WI38 (cell line): ENCODE measurements around the gene TMEFF1.

ENCODE experiments used
- H3K4me3 ChIP-seq: 2 replicates; pipeline ENCODE4 v1.5.1; 2011; ENCODE audit warnings: low read depth, mild to moderate bottlenecking, control low read depth, low read length
- TF ChIP-seq, protein P1 (sequence below): IDR thresholded peaks from 2 replicates; pipeline ENCODE4 v1.5.1; 2012; ENCODE audit warnings: low read depth, mild to moderate bottlenecking, control low read depth, low read length

Gene TMEFF1

DNA sequence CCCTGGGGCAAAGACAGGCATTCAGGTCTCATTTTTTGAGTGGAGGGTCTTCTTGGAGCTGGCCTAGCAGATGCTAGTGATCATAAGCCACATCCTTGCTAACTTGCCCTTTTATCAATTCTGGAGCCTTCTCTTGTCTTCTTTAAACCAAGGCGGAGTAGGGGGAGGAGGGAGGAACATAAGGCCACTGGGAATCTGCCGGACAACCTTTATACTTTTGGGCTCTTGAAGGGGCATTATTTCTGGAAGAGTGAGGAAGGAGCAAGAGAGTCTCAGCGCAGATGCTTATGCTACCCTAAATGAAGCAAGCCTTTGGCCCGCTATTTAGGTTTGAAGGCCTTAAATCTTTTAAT is 2.0 kb downstream of the TMEFF1 start:
- TF ChIP-seq, protein P1, sequence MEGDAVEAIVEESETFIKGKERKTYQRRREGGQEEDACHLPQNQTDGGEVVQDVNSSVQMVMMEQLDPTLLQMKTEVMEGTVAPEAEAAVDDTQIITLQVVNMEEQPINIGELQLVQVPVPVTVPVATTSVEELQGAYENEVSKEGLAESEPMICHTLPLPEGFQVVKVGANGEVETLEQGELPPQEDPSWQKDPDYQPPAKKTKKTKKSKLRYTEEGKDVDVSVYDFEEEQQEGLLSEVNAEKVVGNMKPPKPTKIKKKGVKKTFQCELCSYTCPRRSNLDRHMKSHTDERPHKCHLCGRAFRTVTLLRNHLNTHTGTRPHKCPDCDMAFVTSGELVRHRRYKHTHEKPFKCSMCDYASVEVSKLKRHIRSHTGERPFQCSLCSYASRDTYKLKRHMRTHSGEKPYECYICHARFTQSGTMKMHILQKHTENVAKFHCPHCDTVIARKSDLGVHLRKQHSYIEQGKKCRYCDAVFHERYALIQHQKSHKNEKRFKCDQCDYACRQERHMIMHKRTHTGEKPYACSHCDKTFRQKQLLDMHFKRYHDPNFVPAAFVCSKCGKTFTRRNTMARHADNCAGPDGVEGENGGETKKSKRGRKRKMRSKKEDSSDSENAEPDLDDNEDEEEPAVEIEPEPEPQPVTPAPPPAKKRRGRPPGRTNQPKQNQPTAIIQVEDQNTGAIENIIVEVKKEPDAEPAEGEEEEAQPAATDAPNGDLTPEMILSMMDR = no peak
- H3K4me3 ChIP-seq = no peak overlapping the region

DNA sequence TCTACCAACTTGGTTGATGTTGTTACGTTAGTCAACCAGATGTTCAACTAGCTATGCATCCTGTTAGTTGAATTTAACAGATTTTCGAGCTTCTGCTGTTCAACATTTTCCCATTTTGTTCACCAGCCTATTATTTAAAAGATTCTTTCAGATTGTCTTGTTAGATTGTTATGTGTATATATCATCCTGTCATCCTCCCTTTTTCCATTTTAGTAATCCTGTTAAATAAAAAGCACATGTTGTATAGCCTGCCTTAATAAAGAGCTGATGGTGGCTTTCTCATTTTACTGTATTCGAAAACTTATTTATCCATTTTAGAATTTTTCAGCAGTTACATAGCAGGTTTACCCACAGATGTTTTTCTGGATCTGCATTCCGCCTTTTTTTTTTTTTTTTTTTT is 4.3 kb downstream of the TMEFF1 start:
- TF ChIP-seq, protein P1 = no peak
- H3K4me3 ChIP-seq = no peak overlapping the region

DNA sequence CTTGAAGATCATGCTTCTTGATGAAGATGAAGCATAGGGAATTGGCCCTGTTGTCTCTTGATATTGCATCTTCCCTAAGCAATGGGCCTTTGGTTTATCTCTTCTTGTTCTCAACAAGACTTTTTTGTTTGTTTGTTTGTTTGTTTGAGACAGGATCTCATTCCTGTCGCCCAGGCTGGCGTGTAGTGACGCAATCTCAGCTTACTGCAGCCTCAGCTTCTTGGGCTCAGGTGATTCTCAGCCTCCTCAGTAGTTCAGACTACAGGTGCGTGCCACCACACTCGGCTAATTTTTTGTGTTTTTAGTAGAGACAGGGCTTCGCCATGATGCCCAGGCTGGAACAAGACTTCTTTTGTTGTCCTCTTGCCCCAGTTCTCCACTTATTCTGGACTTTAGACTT is 5.2 kb downstream of the TMEFF1 start:
- TF ChIP-seq, protein P1 = no peak
- no peak overlapping the region for H3K4me3 ChIP-seq

DNA sequence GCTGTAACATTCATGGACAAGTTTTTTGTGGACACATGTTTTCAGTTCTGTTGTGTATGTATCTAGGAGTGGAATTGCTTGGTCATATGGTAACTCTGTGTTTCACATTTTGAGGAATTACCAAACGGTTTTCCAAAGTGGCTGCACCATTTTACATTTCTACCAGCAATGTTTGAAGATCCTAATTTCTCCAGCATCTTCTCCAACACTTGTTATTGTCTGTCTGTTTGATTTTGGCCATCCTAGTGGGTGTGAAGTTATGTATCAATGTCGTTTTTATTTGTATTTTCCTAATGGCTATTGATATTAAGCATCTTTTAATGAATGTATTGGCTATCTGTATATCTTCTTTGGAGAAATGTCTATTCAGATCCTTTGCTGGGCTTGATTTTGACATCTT is 6.9 kb downstream of the TMEFF1 start:
- TF ChIP-seq, protein P1 = no peak
- no peak overlapping the region for H3K4me3 ChIP-seq

DNA sequence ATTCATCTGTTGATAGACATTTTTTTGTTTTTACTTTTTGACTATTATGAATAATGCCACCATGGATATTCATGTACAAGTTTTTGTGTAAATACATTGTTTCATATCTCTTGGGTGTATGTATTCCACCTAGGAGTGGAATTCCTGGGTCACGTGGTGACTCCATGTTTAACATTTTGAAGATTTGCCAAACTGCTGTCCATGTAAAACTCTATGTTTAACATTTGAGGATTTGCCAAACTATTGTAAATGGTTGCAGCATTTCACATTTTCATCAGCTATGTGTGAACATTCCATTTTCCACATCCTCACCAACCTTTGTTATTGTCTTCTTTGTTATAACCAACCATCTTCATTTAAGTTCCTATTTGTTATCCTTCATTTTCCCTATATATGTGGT is 12.2 kb downstream of the TMEFF1 start:
- H3K4me3 ChIP-seq = no peak overlapping the region
- TF ChIP-seq, protein P1 = no peak

DNA sequence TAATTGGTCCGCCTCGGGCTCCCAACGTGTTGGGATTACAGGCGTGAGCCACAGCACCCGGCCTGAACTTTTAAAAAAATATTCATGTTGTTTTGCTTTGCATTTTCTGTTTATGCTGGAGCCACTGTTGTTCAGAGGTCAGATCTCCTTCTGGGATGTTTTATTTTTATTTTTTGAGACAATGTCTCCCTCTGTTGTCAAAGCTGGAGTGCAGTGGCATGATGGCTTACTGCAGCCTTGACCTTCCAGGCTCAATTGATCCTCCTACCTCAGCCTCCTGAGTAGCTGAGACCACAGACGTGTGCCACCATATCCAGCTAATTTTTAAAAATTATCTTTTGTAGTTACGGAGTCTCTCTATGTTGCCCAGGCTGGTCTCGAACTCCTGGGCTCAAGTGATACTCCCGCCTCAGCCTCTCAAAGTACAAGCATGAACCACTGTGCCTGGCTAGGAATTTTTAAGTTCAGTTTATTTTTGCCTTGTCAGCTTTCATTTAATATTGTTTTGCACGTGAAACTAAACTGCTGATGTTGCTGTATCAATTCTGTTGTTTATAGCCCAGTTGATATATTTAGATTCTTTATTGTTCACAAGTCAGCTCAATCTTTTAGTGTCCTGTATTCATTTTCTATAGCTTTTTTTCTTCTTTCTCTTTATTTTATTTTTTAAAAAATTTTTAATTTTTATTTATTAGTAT is 13.7 kb downstream of the TMEFF1 start:
- no peak overlapping the region for H3K4me3 ChIP-seq
- TF ChIP-seq, protein P1 = no peak

DNA sequence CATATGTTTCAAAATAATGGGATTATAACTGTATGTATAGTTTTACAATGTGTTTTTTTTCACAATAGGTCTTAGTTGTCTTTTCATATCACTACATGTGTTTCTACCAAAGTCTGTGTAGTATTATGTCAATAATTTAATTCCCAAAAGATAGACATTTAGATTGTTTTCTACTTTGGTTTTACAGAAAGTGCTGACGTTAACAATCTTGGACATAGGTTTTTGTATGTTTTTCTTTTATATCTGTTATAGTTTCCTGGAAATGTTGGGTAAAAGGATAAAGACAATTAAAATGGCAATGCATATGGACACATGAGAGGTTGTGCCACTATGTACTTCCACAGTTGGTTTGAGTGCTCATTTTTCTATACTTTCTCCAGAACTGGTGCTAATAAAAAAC is 15.2 kb downstream of the TMEFF1 start:
- H3K4me3 ChIP-seq = no peak overlapping the region
- TF ChIP-seq, protein P1 = no peak
